ENCODE data around the gene DPYSL5.

Gene DPYSL5

GRCh38 chr2:26911911-26912861 is 64.3 kb downstream of the DPYSL5 start:
- TF ChIP-seq, protein P1, sequence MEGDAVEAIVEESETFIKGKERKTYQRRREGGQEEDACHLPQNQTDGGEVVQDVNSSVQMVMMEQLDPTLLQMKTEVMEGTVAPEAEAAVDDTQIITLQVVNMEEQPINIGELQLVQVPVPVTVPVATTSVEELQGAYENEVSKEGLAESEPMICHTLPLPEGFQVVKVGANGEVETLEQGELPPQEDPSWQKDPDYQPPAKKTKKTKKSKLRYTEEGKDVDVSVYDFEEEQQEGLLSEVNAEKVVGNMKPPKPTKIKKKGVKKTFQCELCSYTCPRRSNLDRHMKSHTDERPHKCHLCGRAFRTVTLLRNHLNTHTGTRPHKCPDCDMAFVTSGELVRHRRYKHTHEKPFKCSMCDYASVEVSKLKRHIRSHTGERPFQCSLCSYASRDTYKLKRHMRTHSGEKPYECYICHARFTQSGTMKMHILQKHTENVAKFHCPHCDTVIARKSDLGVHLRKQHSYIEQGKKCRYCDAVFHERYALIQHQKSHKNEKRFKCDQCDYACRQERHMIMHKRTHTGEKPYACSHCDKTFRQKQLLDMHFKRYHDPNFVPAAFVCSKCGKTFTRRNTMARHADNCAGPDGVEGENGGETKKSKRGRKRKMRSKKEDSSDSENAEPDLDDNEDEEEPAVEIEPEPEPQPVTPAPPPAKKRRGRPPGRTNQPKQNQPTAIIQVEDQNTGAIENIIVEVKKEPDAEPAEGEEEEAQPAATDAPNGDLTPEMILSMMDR (IDR thresholded peaks at IDR 0.05) = no peak

- TF ChIP-seq, protein P1 (IDR thresholded peaks at IDR 0.05) = no peak
Observed at GRCh38 chr2:26913606-26913998, 65.7 kb downstream of the DPYSL5 start.

DNA sequence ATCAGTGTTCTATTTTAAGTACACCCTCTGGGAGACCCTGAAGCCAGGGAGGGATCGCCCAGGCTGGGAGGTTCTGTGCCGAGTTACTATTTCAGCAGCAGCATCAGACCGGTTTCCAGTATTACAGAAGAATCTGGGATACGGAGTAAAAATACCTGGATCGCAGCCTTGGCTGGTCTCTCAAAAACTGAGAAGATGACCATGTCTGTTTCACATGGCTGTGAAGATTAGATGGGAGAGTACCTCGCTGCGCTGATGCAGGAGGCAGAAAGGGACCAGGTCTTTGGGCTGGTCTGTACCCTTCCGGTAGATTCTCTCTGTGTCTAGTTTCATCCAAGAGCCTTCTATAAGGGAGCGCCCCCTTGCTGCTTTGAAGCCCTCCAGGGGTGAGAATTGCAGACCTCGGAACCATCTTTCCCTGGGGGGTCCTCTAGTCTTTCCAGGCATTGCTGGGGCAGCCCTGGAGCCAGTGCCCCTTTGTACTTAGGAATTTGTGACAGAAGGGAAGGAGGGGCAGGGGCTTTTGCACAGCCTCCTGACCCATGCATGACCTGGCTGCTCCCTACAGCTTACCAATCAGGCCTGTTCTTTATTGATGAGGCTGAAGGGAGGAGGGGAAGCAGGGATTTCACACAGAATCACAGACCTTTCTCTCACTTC is 66.2 kb downstream of the DPYSL5 start:
- TF ChIP-seq, protein P1 (IDR thresholded peaks at IDR 0.05) = no peak

GRCh38 chr2:26914659-26915310 is 66.9 kb downstream of the DPYSL5 start:
- TF ChIP-seq, protein P1 (IDR thresholded peaks at IDR 0.05) = no peak

GRCh38 chr2:26915316-26915715 is 67.4 kb downstream of the DPYSL5 start:
- TF ChIP-seq, protein P1 (IDR thresholded peaks at IDR 0.05) = no peak

DNA sequence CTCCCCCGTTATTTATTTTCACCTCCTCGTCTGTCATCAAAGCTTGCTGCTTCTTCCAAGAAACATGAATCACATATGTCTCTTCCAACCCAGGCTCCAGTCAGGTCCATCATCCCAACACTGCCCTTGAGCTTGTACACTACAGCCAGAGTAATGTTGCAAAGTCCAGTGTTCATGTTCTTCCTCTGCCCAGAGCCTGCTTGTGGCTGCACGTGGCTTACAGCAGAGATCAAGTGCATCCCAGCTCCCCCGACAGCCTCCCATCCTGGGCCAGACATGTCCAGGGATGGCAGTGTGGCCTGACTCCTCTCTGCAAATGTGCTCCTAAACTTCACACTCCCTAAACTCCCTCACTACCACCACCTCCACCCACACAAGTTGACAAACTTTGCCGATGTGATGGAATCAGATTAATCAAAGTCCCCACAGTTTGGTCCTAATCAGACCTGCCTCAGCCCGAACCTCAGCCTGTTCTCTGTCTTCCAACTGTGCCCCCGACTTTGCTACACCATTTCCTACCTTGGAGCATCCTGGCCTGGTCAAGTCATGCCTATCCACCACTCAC is 68.3 kb downstream of the DPYSL5 start:
- TF ChIP-seq, protein P1 (IDR thresholded peaks at IDR 0.05) = no peak

- TF ChIP-seq, protein P1 (IDR thresholded peaks at IDR 0.05) = no peak
Observed at GRCh38 chr2:26917135-26917836, 69.4 kb downstream of the DPYSL5 start.

All from LNCAP (cell line).